HCT116 (cell line): Measurements from ENCODE around the gene MAGI3. TPM values are rescaled to one million over a fixed set of nuclear protein-coding genes. Genes with fewer than 3 reads are reported as not detected.

Experiments
- ATAC-seq: fragments of 200-7000 bp; cut with Tn5 transposase; 2 replicates; pipeline ENCODE4 v1.9.1; 2020; ENCODE audit warnings: mild to moderate bottlenecking, moderate library complexity
- BruUV-seq: library from RNA; stranded (reverse); fragments of 400-500 nt; replicated peaks from 2 replicates; lab custom pipeline; 2021; lab: Mats Ljungman, UMichigan
- CTCF ChIA-PET: fragments of 300-600 bp; sonication (Branson Sonifier 250); formaldehyde crosslinking; loops from one replicate; lab custom pipeline; 2021; ENCODE audit warnings: antibody characterized with exemption; lab: Charles Lee
- POLR2A ChIA-PET: fragments of 300-600, 350-600 bp; sonication (Branson Sonifier 250); formaldehyde crosslinking; loops from one replicate; lab custom pipeline; 2021; ENCODE audit warnings: antibody characterized with exemption; lab: Charles Lee
- RAD21 ChIA-PET, 2 experiments: fragments of 300-600 bp; sonication (Branson Sonifier 250); formaldehyde crosslinking; loops; one replicate each; lab custom pipeline; 2023; ENCODE audit warnings: low total read pairs in 2 of 2; ENCODE audit not compliant: uncharacterized antibody in 2 of 2, unreplicated experiment in 2 of 2, low non-redundant PET in 1 of 2; lab: Charles Lee
- DNase-seq: peaks from one replicate; pipeline ENCODE4 v3.0.0-alpha.2; 2010; ENCODE audit warnings: low read depth, low spot score
- H2AFZ ChIP-seq: fragments of 200-600 bp; shearing (Covaris generic), sonication (generic); 2 replicates; pipeline ENCODE4 v1.6.1; 2017; ENCODE audit warnings: low read depth, mixed run types, mixed read lengths, antibody characterized with exemption, low read length; ENCODE audit not compliant: poor library complexity, severe bottlenecking
- H3K27ac ChIP-seq: 2 replicates; pipeline ENCODE4 v1.5.1; 2012; ENCODE audit warnings: low read depth, low read length
- H3K27me3 ChIP-seq: fragments of 200-600 bp; sonication (generic); 2 replicates; pipeline ENCODE4 v1.6.1; 2016; ENCODE audit warnings: mixed run types, low read length, mixed read lengths; ENCODE audit not compliant: insufficient read depth
- H3K36me3 ChIP-seq, 2 experiments: fragments of 200-500 bp in 1 of 2; fragments of 200-600 bp in 1 of 2; sonication (Bioruptor generic) in 1 of 2; sonication (generic) in 1 of 2; 2 replicates each; pipeline versions ENCODE4 v1.5.1 to v1.6.1; 2014 to 2016; ENCODE audit warnings: low read length in 2 of 2, inconsistent platforms in 1 of 2, mixed read lengths in 1 of 2, mixed run types in 1 of 2; ENCODE audit not compliant: insufficient read depth in 2 of 2, control insufficient read depth in 1 of 2
- H3K4me1 ChIP-seq, 2 experiments: fragments of 200-600 bp in 1 of 2; sonication (generic) in 1 of 2; 2 replicates each; pipeline versions ENCODE4 v1.5.1 to v1.6.1; 2012 to 2017; ENCODE audit warnings: low read length in 2 of 2, inconsistent platforms in 1 of 2, mild to moderate bottlenecking in 1 of 2, mixed read lengths in 1 of 2, mixed run types in 1 of 2, moderate library complexity in 1 of 2; ENCODE audit not compliant: insufficient read depth in 2 of 2, control insufficient read depth in 1 of 2
- H3K4me2 ChIP-seq: fragments of 200-600 bp; sonication (generic); 2 replicates; pipeline ENCODE4 v1.6.1; 2017; ENCODE audit warnings: mixed run types, low read length, mixed read lengths
- H3K4me3 ChIP-seq, 2 experiments: fragments of 200-600 bp in 1 of 2; sonication (generic) in 1 of 2; replicated peaks in 1 of 2; 2 replicates each; pipeline ENCODE4 v1.5.1; 2011 to 2016; ENCODE audit warnings: low read length in 2 of 2, control low read depth in 1 of 2, low read depth in 1 of 2, mild to moderate bottlenecking in 1 of 2, mixed read lengths in 1 of 2, mixed run types in 1 of 2
- H3K79me2 ChIP-seq: fragments of 200-600 bp; sonication (generic); 2 replicates; pipeline ENCODE4 v1.6.1; 2017; ENCODE audit warnings: mild to moderate bottlenecking, mixed run types, low read length, moderate library complexity, mixed read lengths; ENCODE audit not compliant: insufficient read depth
- H3K9ac ChIP-seq: fragments of 200-600 bp; sonication (generic); 2 replicates; pipeline ENCODE4 v1.6.1; 2016; ENCODE audit warnings: low read length, mixed read lengths
- H3K9me2 ChIP-seq: fragments of 200-600 bp; sonication (generic), shearing (Covaris generic); 2 replicates; pipeline ENCODE4 v1.6.1; 2017; ENCODE audit warnings: mixed run types, mild to moderate bottlenecking, moderate library complexity; ENCODE audit not compliant: insufficient read depth
- H3K9me3 ChIP-seq, 2 experiments: fragments of 200-500 bp in 1 of 2; fragments of 200-600 bp in 1 of 2; sonication (Bioruptor generic) in 1 of 2; sonication (generic) in 1 of 2; 2 replicates each; pipeline ENCODE4 v1.6.1; 2014 to 2017; ENCODE audit warnings: low read length in 2 of 2, mixed read lengths in 2 of 2, inconsistent platforms in 1 of 2, low read depth in 1 of 2, mild to moderate bottlenecking in 1 of 2, mixed run types in 1 of 2, moderate library complexity in 1 of 2; ENCODE audit not compliant: control insufficient read depth in 1 of 2, insufficient read depth in 1 of 2
- H4K20me1 ChIP-seq: fragments of 200-600 bp; sonication (generic), shearing (Covaris generic); 2 replicates; pipeline ENCODE4 v1.6.1; 2017; ENCODE audit warnings: mixed run types, mild to moderate bottlenecking, moderate library complexity; ENCODE audit not compliant: insufficient read depth
- CBX3 ChIP-seq: IDR thresholded peaks from 2 replicates; pipeline ENCODE4 v1.6.1; 2012; ENCODE audit warnings: low read depth
- EGR1 ChIP-seq: IDR thresholded peaks from 2 replicates; pipeline ENCODE4 v1.6.1; 2012; ENCODE audit warnings: low read depth
- EZH2 ChIP-seq: fragments of 200-600 bp; sonication (generic); IDR thresholded peaks from 2 replicates; pipeline ENCODE4 v1.6.1; 2017; ENCODE audit warnings: antibody characterized with exemption, mixed run types
- EZH2phosphoT487 ChIP-seq: fragments of 200-600 bp; IDR thresholded peaks from 2 replicates; pipeline ENCODE4 v1.6.1; 2018; ENCODE audit warnings: antibody characterized with exemption, borderline replicate concordance
- FOSL1 ChIP-seq: IDR thresholded peaks from 2 replicates; pipeline ENCODE4 v1.6.1; 2012; ENCODE audit warnings: low read depth
- JUND ChIP-seq: IDR thresholded peaks from 2 replicates; pipeline ENCODE4 v1.6.1; 2012
- RAD21 ChIP-seq: IDR thresholded peaks from 2 replicates; pipeline ENCODE4 v1.6.1; 2012; ENCODE audit warnings: low read depth, mild to moderate bottlenecking
- REST ChIP-seq: IDR thresholded peaks from 2 replicates; pipeline ENCODE4 v1.6.1; 2012; ENCODE audit warnings: low read depth
- SIN3A ChIP-seq: IDR thresholded peaks from 2 replicates; pipeline ENCODE4 v1.6.1; 2012; ENCODE audit warnings: low read depth
- SP1 ChIP-seq: IDR thresholded peaks from 2 replicates; pipeline ENCODE4 v1.6.1; 2012; ENCODE audit warnings: low read depth
- SRF ChIP-seq: IDR thresholded peaks from 2 replicates; pipeline ENCODE4 v1.6.1; 2012; ENCODE audit warnings: low read depth
- TCF7L2 ChIP-seq: IDR thresholded peaks from 2 replicates; pipeline ENCODE4 v1.7.0; 2011; ENCODE audit warnings: borderline replicate concordance, inconsistent platforms; ENCODE audit not compliant: insufficient read depth, insufficient read length; ENCODE audit errors: extremely low read depth
- ZFX ChIP-seq: fragments of 450-650 bp; IDR thresholded peaks from 2 replicates; pipeline ENCODE4 v1.6.1; 2017
- intact Hi-C: fragments of 100-400 bp; cut with micrococcal nuclease; formaldehyde crosslinking; loops from 2 replicates; pipeline ENCODE4 v1.10.0; 2022
- total RNA-seq: library from RNA; stranded (reverse); gene quantifications from one replicate; pipeline ENCODE4 v1.2.1, GENCODE V29; 2021; ENCODE audit not compliant: unreplicated experiment

Gene MAGI3
- total RNA-seq, 1 experiment from 2014 or later: 11.8 TPM

- H3K79me2 ChIP-seq: 0 out of 2 replicates have a peak, but pooled peaks cover 3% of the 10 kb centered on the region
- no peak overlapping the region for H3K4me2 ChIP-seq
- DNase-seq: no peak
- H3K27me3 ChIP-seq: no peaks in the 10 kb centered on the region
- ATAC-seq: no peak
- POLR2A ChIA-PET: no interaction called here
- H3K9me3 ChIP-seq: no peaks in the 10 kb centered on the region
- BruUV-seq: no TSS peak
- H3K27ac ChIP-seq: no peak overlapping the region
- no peak overlapping the region for H3K4me3 ChIP-seq
- TF ChIP-seq CBX3 (no peak), EZH2phosphoT487 (no peak), EGR1 (no peak), REST (no peak), SP1 (no peak), JUND (no peak), EZH2 (no peak), TCF7L2 (no peak), SRF (no peak), FOSL1 (no peak), RAD21 (no peak), ZFX (no peak), SIN3A (no peak)
- TF ChIP-seq, all 23 proteins: peak for 0
- RAD21 ChIA-PET: no interaction called here
- Histone ChIP-seq H3K36me3 (no peaks in the 10 kb centered on the region), H3K4me1 (no peaks in the 10 kb centered on the region), H2AFZ (no peak overlapping the region), H3K9ac (no peak overlapping the region), H3K9me2 (no peaks in the 10 kb centered on the region), H4K20me1 (no peaks in the 10 kb centered on the region)
- intact Hi-C loops: no loop called here
- CTCF ChIA-PET: no interaction called here
Measured at GRCh38 chr1:113444857-113445256, 54.5 kb downstream of the MAGI3 start.
